Upper lobe of right lung (tissue), 1 donor: ENCODE data around the gene FZD8. TPM values are rescaled to one million over a fixed set of nuclear protein-coding genes. Genes with fewer than 3 reads are reported as not detected.

Experiments
- ATAC-seq: fragments of 200-7000 bp; cut with Tn5 transposase; one replicate; pipeline ENCODE4 v1.9.1; 2020; ENCODE audit warnings: mild to moderate bottlenecking, moderate library complexity
- DNase-seq: peaks from one replicate; pipeline ENCODE4 v3.0.0-alpha.2; 2020
- H3K27ac ChIP-seq: fragments of 200-600 bp; one replicate; pipeline ENCODE4 v1.8.0; 2022
- H3K27me3 ChIP-seq: fragments of 200-600 bp; one replicate; pipeline ENCODE4 v1.8.0; 2022; ENCODE audit warnings: mild to moderate bottlenecking
- H3K36me3 ChIP-seq: fragments of 200-600 bp; one replicate; pipeline ENCODE4 v1.8.0; 2022
- H3K4me1 ChIP-seq: fragments of 200-600 bp; one replicate; pipeline ENCODE4 v1.8.0; 2022
- H3K4me3 ChIP-seq: fragments of 200-600 bp; one replicate; pipeline ENCODE4 v1.8.0; 2022; ENCODE audit warnings: mild to moderate bottlenecking
- H3K9me3 ChIP-seq: fragments of 200-600 bp; one replicate; pipeline ENCODE4 v1.8.0; 2022
- intact Hi-C: fragments of 100-400 bp; cut with DNase I; formaldehyde crosslinking; loops from one replicate; pipeline ENCODE4 v1.11.0; 2022
- total RNA-seq: library from RNA; stranded (reverse); fragmentation: NEBNext Ultra II Directional; extraction: Animal tissue kit (Norgen Biotek cat#: 25700); gene quantifications from one replicate; pipeline ENCODE4 v1.2.1, GENCODE V29; 2021
- TF ChIP-seq, protein P1 (sequence below): fragments of 200-600 bp; IDR thresholded peaks from one replicate; pipeline ENCODE4 v1.8.0; 2022; ENCODE audit warnings: antibody characterized with exemption
- donor health status: DM: no; HTN: yes; CAD: no; lungs with severe emphysema.

FZD8 gene
- total RNA-seq, 1 donor from 2014 or later: 20.4 TPM

DNA sequence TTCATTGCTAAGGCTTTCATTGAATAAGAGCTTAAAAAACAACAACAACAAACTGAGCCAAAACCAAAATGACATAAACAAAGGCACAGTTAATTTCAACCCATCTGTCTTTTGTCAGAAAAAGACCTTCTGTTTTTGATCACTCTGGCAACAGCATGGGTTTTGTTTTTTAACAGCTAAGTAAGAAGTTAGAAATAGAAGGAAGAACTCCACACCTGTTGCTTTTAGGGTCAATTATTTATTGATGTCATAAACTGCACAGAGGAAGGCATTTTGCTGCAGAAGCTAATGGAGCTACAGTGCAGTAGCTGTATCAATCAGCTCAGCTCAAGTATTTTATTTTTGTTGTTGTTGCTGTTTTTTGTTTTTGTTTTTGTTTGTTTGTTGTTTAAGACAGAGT, 53.3 kb downstream of the FZD8 start:
- Histone ChIP-seq H3K9me3 (no peaks in the 10 kb centered on the region), H3K4me1 (no peaks in the 10 kb centered on the region), H3K36me3 (no peaks in the 10 kb centered on the region), H3K27me3 (no peaks in the 10 kb centered on the region), H3K27ac (no peak overlapping the region), H3K4me3 (no peak overlapping the region)
- no peak for ATAC-seq
- TF ChIP-seq, protein P1, sequence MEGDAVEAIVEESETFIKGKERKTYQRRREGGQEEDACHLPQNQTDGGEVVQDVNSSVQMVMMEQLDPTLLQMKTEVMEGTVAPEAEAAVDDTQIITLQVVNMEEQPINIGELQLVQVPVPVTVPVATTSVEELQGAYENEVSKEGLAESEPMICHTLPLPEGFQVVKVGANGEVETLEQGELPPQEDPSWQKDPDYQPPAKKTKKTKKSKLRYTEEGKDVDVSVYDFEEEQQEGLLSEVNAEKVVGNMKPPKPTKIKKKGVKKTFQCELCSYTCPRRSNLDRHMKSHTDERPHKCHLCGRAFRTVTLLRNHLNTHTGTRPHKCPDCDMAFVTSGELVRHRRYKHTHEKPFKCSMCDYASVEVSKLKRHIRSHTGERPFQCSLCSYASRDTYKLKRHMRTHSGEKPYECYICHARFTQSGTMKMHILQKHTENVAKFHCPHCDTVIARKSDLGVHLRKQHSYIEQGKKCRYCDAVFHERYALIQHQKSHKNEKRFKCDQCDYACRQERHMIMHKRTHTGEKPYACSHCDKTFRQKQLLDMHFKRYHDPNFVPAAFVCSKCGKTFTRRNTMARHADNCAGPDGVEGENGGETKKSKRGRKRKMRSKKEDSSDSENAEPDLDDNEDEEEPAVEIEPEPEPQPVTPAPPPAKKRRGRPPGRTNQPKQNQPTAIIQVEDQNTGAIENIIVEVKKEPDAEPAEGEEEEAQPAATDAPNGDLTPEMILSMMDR: no peak
- DNase-seq: no peak
- intact Hi-C loops: no loop called here

Other genes with a start within 250 kb of the FZD8 start
- not detected for gene GJD4, start 37.0 kb downstream of the FZD8 start, total RNA-seq